ENCODE results near the gene SEMA5B.

The SEMA5B gene

GRCh38 chr3:123070510-123070909 is 42.9 kb upstream of the SEMA5B start:
- DNase-seq (ENCODE audit: low read depth, low spot score): no peak
- Histone ChIP-seq H3K36me3 (ENCODE audit: insufficient read depth, low read length) (no peaks in the 10 kb centered on the region), H3K27ac (no peak overlapping the region), H3K9me3 (ENCODE audit: low read depth, low read length) (no peaks in the 10 kb centered on the region), H3K9ac (ENCODE audit: insufficient read length) (no peak overlapping the region), H3K4me3 (0 out of 2 replicates have a peak overlapping the region, but pooled peaks have one; percentile 24)
- TF ChIP-seq POLR2AphosphoS5 (IDR thresholded peaks at IDR 0.05; ENCODE audit: borderline replicate concordance, low read depth, low read length): no peak
- no peak for TF ChIP-seq EZH2 (IDR thresholded peaks at IDR 0.05)
- TF ChIP-seq FOXP2 (optimal IDR thresholded peaks at IDR 0.05; ENCODE audit: control extremely low read depth, extremely low read length, insufficient read depth): no peak

- no peak for DNase-seq (ENCODE audit: low read depth, low spot score)
- Histone ChIP-seq H3K27ac (no peak overlapping the region), H3K9ac (ENCODE audit: insufficient read length) (peak overlapping the region; percentile 87), H3K36me3 (ENCODE audit: insufficient read depth, low read length) (no peaks in the 10 kb centered on the region), H3K4me3 (peak overlapping the region; percentile 96), H3K9me3 (ENCODE audit: low read depth, low read length) (no peaks in the 10 kb centered on the region)
- no peak for TF ChIP-seq EZH2 (IDR thresholded peaks at IDR 0.05)
- TF ChIP-seq FOXP2 (optimal IDR thresholded peaks at IDR 0.05; ENCODE audit: control extremely low read depth, extremely low read length, insufficient read depth): no peak
- no peak; the same call in 1 of the 2 replicates for TF ChIP-seq POLR2AphosphoS5 (IDR thresholded peaks at IDR 0.05; ENCODE audit: borderline replicate concordance, low read depth, low read length)
Measured at GRCh38 chr3:123068601-123069381, 41.2 kb upstream of the SEMA5B start.

- TF ChIP-seq POLR2AphosphoS5 (IDR thresholded peaks at IDR 0.05; ENCODE audit: borderline replicate concordance, low read depth, low read length) (peak; percentile 29; the same call in 1 of the 2 replicates), EZH2 (IDR thresholded peaks at IDR 0.05) (no peak)
- Histone ChIP-seq H3K9ac (ENCODE audit: insufficient read length) (peak overlapping the region; percentile 87), H3K9me3 (ENCODE audit: low read depth, low read length) (no peaks in the 10 kb centered on the region), H3K4me3 (peak overlapping the region; percentile 96), H3K36me3 (ENCODE audit: insufficient read depth, low read length) (no peaks in the 10 kb centered on the region), H3K27ac (0 out of 2 replicates have a peak overlapping the region, but pooled peaks have one; percentile 2)
- no peak for DNase-seq (ENCODE audit: low read depth, low spot score)
Measured at GRCh38 chr3:123067689-123068600, 40.4 kb upstream of the SEMA5B start.

GRCh38 chr3:123066896-123067688 is 39.5 kb upstream of the SEMA5B start, which contains the start of gene PDIA5:
Gene PDIA5, plus strand, starts transcription at chr3:123067025. Its CDS starts 140 bp downstream, at chr3:123067165.
- Histone ChIP-seq H3K9me3 (ENCODE audit: low read depth, low read length) (no peaks in the 10 kb centered on the region), H3K36me3 (ENCODE audit: insufficient read depth, low read length) (no peaks in the 10 kb centered on the region), H3K4me3 (peak within 1 kb of the TSS; percentile 96), H3K9ac (ENCODE audit: insufficient read length) (peak within 1 kb of the TSS; percentile 87), H3K27ac (0 out of 2 replicates have a peak within 1 kb of the TSS, but pooled peaks have one; percentile 9)
- TF ChIP-seq FOXP2 (optimal IDR thresholded peaks at IDR 0.05; ENCODE audit: control extremely low read depth, extremely low read length, insufficient read depth): no peak
- TF ChIP-seq POLR2AphosphoS5 (IDR thresholded peaks at IDR 0.05; ENCODE audit: borderline replicate concordance, low read depth, low read length): peak; percentile 95
- TF ChIP-seq EZH2 (IDR thresholded peaks at IDR 0.05): no peak
- DNase-seq (ENCODE audit: low read depth, low spot score): no peak

GRCh38 chr3:123066599-123066895 is 39.0 kb upstream of the SEMA5B start:
- DNase-seq (ENCODE audit: low read depth, low spot score): no peak
- no peaks in the 10 kb centered on the region for H3K36me3 ChIP-seq (ENCODE audit: insufficient read depth, low read length)
- H3K27ac ChIP-seq: 0 out of 2 replicates have a peak overlapping the region, but pooled peaks have one; percentile 9
- H3K9ac ChIP-seq (ENCODE audit: insufficient read length): peak overlapping the region; percentile 63
- TF ChIP-seq POLR2AphosphoS5 (IDR thresholded peaks at IDR 0.05; ENCODE audit: borderline replicate concordance, low read depth, low read length) (no peak), EZH2 (IDR thresholded peaks at IDR 0.05) (no peak), FOXP2 (optimal IDR thresholded peaks at IDR 0.05; ENCODE audit: control extremely low read depth, extremely low read length, insufficient read depth) (no peak)
- no peaks in the 10 kb centered on the region for H3K9me3 ChIP-seq (ENCODE audit: low read depth, low read length)
- peak overlapping the region; percentile 96 for H3K4me3 ChIP-seq

GRCh38 chr3:123064914-123065313 is 37.4 kb upstream of the SEMA5B start:
- no peak for DNase-seq (ENCODE audit: low read depth, low spot score)
- Histone ChIP-seq H3K9me3 (ENCODE audit: low read depth, low read length) (no peaks in the 10 kb centered on the region), H3K9ac (ENCODE audit: insufficient read length) (no peak overlapping the region), H3K4me3 (no peak overlapping the region), H3K27ac (no peak overlapping the region), H3K36me3 (ENCODE audit: insufficient read depth, low read length) (no peaks in the 10 kb centered on the region)
- no peak for TF ChIP-seq FOXP2 (optimal IDR thresholded peaks at IDR 0.05; ENCODE audit: control extremely low read depth, extremely low read length, insufficient read depth)
- TF ChIP-seq EZH2 (IDR thresholded peaks at IDR 0.05): no peak
- no peak for TF ChIP-seq POLR2AphosphoS5 (IDR thresholded peaks at IDR 0.05; ENCODE audit: borderline replicate concordance, low read depth, low read length)

GRCh38 chr3:123064506-123064905 is 36.9 kb upstream of the SEMA5B start:
- Histone ChIP-seq H3K9ac (ENCODE audit: insufficient read length) (no peak overlapping the region), H3K36me3 (ENCODE audit: insufficient read depth, low read length) (no peaks in the 10 kb centered on the region), H3K9me3 (ENCODE audit: low read depth, low read length) (no peaks in the 10 kb centered on the region), H3K4me3 (no peak overlapping the region), H3K27ac (no peak overlapping the region)
- no peak for DNase-seq (ENCODE audit: low read depth, low spot score)
- TF ChIP-seq POLR2AphosphoS5 (IDR thresholded peaks at IDR 0.05; ENCODE audit: borderline replicate concordance, low read depth, low read length): no peak
- no peak for TF ChIP-seq FOXP2 (optimal IDR thresholded peaks at IDR 0.05; ENCODE audit: control extremely low read depth, extremely low read length, insufficient read depth)
- no peak for TF ChIP-seq EZH2 (IDR thresholded peaks at IDR 0.05)

Measured in SK-N-MC (cell line).